ENCODE measurements around the gene COL25A1.
"Not testable (repeated sequence)": the region's sequence is repeated elsewhere in the genome, so short reads cannot be mapped to it uniquely, and the experiment has no call there.

Gene COL25A1

DNA sequence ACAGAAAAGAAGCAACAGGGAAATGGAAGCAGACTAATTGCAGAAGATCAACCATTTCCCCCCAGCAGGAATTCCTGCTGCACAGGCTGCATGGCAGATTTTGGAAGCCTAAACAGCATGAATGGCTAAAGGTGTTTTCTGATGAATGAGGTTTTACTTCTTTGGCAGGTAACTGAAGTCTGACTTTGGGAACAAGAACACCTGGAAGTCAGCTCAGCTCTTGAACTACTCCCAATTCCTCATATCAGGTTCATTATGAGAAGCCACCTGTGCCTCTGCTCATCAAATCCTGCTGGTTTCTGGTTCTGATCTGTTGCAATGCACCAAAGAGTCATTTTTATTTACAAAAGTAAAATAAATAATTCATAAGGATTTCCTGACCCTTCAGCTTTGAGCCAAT, 139.0 kb downstream of the COL25A1 start:
- no peak for DNase-seq

DNA sequence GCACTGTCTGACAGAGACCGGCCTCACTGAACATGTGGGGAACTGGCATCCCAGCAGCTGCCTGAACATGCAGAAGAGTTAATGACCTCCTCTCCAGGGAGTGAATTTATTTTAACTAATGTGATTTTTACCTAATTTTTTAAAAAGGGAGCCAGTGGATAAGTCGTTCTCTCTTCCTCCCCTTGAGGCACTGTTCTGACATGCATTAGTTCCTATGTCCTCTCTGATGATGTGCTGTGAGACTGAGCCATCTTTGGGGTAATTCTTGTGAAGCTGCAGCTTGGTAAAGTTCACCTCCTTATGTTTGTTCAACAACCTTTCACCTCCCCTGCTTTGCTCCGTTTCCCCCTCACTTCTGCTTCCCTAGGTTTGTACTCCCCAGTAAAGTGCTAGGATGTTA, 139.7 kb downstream of the COL25A1 start:
- no peak for DNase-seq

DNA sequence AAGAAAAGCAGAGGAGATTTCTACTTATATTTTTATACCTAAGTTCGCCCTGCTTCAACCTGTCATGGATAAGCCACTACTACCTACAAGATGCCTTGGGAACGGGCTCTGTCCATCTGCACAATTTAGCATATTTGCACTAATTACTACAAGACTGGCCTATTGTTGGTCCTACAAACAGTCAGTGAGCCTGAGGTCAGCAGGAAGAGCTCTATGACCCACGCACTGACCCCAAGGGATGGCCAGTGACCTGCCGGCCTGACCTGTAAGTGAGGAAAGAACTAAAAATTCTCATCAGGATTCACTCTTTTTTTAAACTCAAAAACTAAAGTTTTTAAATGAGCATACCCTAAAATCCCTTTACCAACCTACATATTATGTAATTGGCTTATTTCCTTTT, 142.0 kb downstream of the COL25A1 start:
- no peak for DNase-seq

DNA sequence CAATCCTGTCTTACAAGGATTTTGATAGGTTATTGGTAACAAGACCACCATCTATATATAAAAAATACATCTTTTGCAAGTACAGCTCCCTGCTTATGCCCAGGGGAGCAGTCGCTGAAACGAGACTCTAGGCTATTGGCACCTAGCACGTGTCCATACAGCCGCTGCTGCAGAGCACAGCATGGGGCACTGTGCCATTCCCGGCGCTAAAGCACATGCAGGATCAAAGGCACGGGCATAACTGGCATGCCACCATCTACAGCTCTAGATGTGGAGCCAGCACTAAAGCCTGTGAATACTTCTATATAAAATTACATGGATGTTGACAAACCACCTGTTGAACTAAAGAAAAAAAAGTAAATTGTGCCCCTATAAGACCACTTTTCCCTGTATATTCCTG, 144.8 kb downstream of the COL25A1 start:
- no peak for DNase-seq

DNA sequence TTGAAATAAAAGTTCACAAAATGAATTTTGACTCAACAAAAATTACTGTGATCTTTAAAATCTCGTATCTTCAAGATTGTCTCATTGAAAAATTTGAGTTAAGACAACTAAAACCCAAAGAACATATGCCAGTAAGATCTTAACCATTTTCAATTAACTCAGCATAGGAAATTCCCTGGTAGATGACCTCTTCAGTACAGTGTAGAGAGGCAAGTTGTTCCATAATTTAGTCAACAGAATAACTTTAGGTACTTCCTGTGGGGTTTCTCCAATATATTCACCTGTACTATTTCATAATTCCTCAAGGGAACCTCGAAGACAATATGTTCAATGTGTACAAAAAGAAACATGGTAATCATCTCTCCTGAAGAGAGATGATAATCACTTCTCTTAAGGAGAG, 145.3 kb downstream of the COL25A1 start:
- no peak for DNase-seq

DNA sequence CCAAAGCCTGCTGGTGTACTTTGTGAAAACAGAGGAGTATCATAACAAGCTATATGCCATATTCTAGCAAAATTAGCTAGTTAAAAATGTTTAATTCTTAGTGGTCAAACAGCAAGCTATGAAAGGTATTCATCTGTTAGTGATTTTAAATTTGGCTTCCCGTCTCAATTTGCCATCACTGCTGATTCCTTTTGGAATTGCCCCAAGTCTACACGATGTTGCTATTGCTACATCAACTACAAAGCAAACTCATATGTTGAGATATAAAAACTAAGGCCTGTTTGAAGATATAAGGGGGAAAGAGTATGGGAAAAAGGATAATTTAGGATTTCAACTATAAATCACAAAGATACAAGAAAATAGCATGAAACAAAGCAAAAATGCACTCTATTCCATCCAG, 146.1 kb downstream of the COL25A1 start:
- no peak for DNase-seq

DNA sequence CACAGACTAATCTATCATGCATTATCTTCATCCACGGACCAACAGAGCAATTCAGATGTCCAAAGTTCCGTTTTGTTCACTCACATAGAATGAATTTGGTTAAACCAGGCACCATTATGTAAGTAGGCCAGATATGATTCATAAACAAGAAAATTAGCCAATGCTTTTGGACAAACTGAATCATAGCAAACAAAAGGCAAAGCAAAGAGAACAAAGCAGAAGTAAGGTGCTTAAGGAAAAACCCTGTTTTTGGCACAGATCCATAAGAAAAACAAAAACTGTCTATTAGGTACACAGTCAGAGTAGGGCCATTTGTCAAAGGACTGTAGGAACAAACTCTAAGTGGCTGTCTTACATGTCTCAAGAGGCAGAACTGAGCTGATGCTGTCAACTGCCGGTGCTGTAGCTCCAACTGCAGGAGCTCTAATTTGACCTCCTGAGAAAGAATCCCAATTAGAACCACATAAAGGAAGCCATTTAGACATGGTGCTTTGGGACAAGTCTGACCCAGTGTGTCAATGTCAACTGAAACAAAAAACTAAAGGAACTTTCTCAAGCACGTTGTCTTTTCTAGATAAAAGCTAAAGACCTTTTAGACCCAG, 146.7 kb downstream of the COL25A1 start:
- no peak for DNase-seq

DNA sequence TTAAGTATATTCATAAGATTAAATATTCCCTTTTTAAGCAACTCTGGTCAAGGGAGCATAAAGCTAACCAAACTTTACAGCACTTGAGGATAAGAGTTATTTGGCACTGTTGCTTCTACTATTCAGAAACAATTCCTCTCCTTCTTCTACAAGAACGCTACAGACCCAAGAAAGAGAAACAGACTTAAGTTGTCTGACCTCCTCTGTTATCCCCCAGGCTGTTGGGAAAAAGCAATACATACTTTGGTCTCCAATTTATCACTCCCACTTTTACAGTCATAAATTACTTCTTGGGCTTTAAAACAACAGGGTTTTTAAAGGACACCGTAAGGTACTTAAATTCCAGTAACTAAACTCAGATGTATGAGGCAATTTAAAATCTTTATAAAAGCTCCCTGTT, 147.4 kb downstream of the COL25A1 start:
- no peak for DNase-seq

DNA sequence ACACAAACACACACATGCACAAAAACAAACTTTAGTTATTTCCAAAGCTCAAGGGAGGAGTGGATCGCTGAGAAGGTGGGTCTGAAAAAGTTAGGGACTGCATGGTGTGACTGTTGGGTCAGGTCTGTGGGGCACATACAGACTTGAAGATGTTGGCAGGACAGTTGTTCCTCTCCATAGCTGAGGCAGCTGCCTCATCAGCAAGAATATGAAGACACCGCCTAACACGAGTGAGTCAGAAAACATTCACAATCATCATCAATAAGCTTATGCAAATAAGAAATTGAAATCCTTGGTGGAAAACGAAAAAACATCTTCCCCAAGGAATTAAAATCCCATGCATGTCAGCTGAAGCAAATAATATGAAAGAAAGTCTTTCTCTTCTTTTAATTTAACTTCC, 148.0 kb downstream of the COL25A1 start:
- DNase-seq, result no peak

DNA sequence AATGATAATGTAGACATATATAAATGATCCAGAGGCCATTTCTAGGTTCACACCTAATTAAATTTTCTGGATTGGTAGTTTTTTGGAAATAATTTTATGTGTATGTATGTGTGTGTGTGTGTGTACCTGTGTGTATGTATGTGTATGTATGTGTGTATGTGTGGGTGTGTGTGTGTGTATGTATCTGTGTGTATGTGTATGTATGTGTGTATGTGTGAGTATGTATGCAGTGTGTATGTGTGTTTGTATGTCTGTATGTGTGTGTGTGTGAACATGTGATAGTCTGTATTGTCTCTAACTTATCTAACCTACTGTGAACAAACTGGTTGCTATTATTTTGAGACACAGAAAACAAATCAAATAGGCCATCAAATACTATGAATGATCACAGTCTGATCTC, 152.6 kb downstream of the COL25A1 start:
- DNase-seq, result no peak

DNA sequence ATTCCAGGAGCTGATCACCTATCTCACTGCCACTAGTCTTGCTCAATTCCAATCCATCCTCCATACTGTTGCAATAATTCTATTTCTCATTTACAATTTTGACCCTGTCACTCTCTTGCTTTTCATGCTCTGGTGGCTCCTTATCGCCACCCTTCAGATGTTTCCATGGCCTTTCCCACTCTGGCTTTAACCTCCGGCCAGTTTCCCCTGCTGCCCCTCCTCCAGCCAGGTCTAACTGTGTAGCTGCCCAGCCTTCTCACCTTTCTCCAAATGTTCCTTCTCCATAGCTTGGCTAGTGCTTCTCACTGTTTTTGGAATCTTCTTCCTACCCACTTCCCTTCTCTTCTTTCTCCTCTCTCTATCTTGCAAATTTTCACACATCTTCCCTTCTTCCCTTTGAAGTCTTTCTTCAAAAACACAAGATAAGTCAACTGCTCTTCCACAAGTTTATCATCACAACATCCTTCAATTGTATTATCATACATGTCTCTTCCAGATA, 153.8 kb downstream of the COL25A1 start:
- DNase-seq, result no peak

DNA sequence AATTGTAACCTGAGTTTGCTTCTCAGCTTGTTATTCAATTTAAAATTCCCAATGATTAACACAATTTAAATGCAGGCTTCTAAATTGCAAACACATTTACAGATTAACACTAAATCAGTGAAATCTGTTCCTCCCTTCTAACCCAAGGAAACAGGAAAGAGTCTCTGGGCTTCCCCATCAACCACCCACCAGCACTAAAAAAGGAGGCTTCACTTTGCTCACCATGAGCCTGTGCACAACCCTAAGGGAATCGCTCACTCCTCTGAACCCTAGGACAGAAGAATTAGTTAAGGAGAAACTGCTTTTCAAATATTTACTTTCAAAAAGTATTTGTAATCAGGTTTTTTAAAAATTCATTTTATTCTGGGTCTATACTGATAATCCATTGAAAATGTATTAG, 155.3 kb downstream of the COL25A1 start:
- no peak for DNase-seq

DNA sequence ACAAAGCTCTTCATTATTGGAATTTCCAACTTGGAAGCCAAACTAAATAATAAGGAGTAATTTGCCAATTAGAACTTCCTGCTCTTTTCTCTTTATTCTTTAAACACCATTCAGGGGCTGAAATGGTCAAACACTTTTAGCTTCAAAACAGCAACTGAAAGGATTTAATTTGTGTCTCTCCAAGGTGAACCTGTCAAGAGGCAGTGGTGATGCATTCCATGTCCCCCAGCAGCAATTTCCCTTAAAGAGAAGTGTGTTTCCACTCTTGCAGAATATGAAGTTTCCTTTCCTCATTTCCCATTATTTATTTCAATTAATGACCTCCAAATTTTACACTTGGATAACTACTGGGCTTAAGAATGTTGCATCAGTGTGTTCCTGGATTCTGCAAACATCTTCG, 156.0 kb downstream of the COL25A1 start:
- no peak for DNase-seq

DNA sequence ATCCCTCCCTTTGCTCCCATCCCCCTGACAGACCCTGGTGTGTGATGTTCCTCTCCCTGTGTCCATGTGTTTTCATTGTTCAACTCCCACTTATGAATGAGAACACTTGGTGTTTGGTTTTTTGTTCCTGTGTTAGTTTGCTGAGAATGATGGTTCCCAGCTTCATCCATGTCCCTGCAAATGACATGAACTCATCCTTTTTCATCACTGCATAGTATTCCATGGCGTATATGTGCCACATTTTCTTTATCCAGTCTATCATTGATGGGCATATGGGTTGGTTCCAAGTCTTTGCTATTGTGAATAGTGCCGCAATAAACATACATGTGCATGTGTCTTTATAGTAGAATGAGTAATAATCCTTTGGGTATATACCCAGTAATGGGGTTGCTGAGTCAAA, 164.3 kb downstream of the COL25A1 start:
- DNase-seq, result not testable (repeated sequence)

DNA sequence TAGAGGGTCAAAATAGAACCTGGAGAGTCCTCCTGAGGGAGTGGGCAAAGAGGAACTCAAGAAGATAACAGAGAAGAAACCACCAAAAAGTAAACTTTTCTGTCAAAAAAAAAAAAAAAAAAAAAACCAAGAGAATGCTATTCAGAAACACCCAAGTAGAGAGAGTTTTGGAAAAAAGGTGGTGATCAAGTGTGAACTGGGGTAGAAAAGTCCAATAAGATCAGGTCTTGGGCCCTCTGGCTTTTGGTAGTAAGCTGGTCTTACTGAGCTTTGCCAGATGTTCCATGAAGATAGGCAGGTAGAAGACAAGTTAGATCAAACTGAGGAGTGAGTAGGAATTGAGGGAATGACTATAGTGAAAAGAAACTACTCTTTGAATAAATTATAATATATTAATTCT, 167.5 kb downstream of the COL25A1 start:
- no peak for DNase-seq

DNA sequence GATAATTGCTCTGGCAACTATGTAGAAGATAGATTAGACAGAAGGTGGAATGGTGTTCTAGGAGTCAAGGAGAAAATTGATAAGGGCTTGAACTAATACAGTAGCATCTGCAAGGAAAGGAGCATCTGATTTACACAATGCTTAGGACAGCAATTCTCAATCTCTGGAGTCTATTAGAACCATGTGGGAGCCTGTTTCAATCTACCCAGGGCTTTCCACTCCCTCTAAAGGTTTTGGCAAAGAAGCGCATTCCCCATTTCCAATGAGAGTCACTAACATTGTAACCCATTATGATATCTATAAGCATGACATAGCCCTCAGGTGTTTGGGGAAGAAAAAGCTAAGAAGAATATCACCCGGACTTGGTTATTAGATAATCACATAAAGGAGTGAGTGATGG, 168.2 kb downstream of the COL25A1 start:
- no peak for DNase-seq

DNA sequence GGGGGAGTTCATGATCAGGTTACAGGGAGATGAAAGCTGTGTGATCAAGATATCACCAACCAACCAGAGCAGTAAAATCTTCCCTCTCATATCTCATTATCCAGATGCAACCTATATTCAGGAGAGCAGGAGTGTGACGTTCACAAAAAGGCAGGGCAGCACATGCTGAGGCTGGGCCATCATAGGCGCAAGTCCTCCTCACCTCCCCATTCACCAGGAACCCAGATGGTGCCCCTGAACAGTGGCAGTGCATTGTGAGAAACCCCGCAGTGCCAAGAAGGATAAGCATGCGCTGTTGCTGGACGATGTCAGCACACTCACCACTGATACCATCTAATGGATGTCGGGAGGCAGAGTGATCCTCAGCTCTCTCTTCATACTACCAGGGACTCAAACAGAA, 170.9 kb downstream of the COL25A1 start:
- no peak for DNase-seq

DNA sequence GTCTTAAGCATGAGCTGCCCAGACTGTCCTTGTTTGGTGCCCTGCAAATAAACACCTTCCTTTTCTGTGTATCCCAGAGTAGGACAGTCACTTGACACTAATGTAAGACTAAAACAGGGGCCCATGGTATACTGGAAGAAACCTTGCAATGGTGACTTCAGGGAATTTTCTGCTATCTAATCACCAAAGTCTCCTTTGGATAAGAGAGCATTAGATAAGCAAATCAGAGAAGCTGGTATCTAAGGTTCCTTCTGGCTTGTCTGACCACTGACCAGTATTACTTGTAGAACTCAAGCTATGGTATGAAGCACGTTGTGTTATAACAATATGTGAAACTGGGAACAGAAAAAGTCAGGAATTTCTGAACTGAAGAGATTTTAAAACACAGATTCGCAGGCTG, 173.9 kb downstream of the COL25A1 start:
- no peak for DNase-seq

DNA sequence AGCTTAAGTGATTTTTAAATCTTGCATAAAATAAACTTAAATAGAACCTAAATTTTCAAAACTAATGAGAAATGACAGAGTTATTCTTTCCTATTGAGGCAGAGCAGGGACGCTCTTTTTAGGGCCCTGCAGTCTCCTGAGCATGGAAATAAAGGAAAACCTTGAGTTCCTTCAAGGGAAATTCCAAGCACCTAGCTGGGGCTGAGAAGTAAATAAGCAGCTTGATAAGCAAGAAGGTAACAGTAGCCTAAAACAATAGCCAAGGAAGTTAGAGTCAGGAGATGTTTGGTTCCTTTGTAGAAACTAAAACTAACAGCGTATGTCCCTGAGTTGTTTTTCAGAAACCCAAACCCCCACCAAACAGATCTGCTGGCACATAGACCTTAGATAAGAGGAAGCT, 174.6 kb downstream of the COL25A1 start:
- DNase-seq, result no peak

DNA sequence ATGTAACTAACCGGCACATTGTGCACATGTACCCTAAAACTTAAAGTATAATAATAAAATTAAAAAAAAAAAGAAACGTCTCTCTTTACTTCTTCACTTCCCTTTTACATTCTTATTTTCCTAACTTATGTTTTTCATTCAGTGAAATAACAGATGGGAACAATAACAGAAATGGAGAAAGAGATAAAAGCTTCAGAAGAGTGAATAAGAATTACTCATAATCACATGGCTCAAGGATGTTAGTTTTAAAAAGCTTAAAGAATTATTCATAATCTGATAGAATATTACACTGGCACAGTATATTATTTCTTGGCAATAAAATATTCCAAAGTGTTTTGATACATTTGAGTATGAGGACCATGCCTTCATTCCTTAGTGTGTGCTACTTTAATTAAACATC, 175.6 kb downstream of the COL25A1 start:
- no peak for DNase-seq

DNA sequence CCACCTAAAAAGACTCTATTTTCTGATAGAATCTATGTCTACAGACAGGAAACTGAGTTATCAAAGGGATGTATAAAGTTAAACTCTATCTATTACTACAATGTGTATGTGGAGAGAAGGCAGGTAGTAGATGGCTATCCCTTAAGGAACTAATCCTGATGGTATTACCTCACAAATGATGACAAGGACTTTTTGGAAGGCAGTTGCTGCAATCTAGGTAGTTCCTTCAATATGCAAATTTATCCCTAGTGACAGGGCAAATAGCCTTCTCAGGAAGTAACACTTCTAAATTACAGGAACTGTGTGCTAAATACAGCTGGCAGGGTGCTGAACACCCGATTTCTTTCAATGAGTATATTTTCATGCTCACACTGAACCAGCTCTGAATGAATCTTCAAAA, 177.4 kb downstream of the COL25A1 start:
- no peak for DNase-seq

DNA sequence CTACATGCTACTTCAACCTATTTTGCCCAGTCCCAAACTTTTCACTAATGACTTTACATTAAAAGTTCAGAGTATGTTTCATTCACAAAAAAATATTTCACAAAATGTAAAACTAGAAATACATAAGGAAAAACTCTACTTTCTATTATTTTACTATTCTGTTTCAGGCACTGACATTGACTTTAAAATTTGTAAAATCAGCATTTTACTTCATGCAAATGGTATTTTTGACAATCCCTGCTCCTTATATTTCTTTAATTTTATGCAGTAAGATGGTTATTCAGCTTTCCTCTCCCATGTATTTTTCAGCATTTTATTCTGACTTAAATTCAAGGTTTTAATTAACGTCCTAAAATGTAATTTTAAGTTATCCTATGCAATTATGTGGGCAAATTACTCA, 178.5 kb downstream of the COL25A1 start:
- no peak for DNase-seq

DNA sequence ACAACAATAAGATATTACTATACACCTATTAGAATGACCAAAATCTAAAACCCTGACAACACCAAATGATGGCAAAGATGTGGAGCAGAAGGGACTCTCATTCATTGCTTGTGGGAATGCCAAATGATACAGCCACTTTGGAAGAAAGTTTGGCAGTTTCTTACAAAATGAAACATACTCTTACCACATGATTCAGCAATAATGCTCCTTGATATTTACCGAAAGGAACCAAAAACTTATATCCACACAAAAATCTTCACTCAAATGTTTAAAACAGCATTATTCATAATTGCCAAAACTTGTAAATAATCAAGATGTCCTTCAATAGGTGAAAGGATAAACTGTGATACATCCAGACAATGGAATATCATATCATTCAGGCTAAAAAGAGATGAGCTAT, 180.9 kb downstream of the COL25A1 start:
- DNase-seq, result no peak

DNA sequence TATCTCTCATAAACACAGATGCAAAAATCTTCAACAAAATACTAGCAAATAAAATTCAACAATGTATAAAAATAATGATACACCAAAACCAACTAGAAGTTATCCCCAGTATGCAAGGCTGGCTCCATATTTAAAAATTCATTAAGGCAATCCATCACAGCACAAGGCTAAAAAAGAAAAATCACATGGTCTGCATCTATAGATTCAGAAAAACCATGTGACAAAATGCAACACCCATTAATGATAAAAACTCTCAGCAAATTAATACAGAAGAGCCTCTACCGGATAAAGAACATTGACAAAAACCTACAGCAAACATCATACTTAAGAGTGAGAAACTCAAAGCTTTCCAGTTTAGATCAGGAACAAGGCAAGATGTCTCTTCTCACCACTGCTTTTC, 182.6 kb downstream of the COL25A1 start:
- no peak for DNase-seq

DNA sequence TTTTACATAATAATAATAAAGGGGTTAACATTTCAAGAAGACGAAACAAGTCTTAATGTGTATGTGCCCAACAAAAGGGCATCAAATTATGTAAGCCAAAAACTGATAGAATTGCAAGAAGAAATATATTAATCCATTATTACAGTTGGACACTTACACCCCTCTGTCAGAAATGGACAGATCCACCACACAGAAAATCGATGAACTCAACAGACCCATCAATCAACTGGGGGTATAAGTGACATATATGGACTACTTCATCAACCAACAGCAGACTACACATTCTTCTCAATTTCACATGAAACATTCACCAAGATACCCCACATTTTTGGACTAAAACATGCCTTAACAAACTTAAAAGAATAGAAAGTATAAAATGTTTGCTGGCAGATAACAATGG, 183.8 kb downstream of the COL25A1 start:
- DNase-seq, result no peak

DNA sequence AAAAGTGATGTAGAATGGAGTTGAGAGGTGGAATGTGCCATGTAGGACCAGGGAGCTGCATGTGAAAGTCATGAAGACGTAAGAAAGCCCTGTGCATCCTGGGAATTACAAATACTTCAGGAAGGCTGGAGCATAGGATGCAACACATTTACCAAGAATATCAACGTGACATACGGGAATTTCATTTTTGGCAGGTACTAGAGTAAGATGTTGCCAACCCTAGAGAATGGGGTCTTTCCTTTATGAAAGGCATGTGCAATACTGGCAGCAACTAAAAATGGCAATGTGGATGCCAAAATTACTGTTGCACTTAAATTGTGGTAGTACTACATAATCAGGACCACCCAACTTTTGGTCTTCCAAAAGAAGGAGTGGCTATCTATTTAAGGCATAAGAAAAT, 188.0 kb downstream of the COL25A1 start:
- no peak for DNase-seq

All from RPMI8226 (cell line).